Measurements from ENCODE around the gene SFXN2.
"Not testable (repeated sequence)": the region's sequence is repeated elsewhere in the genome, so short reads cannot be mapped to it uniquely, and the experiment has no call there.

The SFXN2 gene

GRCh38 chr10:102758240-102758932 lies 44.0 kb downstream of the SFXN2 start:
- DNase-seq = no peak

- not testable (repeated sequence) for DNase-seq
These were observed 44.5 kb downstream of the SFXN2 start for GRCh38 chr10:102758933-102759262.

- DNase-seq = no peak
These were observed 45.2 kb downstream of the SFXN2 start for GRCh38 chr10:102759497-102760210.

GRCh38 chr10:102761981-102762380 lies 47.5 kb downstream of the SFXN2 start:
- DNase-seq = no peak

GRCh38 chr10:102762401-102763015 lies 48.1 kb downstream of the SFXN2 start:
- DNase-seq = no peak

GRCh38 chr10:102763037-102763607 lies 48.7 kb downstream of the SFXN2 start:
- DNase-seq = no peak

GRCh38 chr10:102764470-102765161 lies 50.2 kb downstream of the SFXN2 start:
- no peak for DNase-seq

- no peak for DNase-seq
These were observed 50.9 kb downstream of the SFXN2 start for GRCh38 chr10:102765336-102765735.

GRCh38 chr10:102767428-102768160 lies 53.2 kb downstream of the SFXN2 start:
- DNase-seq = no peak

GRCh38 chr10:102769375-102770107 lies 55.1 kb downstream of the SFXN2 start:
- DNase-seq = no peak

- DNase-seq = no peak
These were observed 55.7 kb downstream of the SFXN2 start for GRCh38 chr10:102770108-102770482.

- no peak for DNase-seq
These were observed 56.4 kb downstream of the SFXN2 start for GRCh38 chr10:102770792-102771191.

GRCh38 chr10:102773320-102773719 lies 58.9 kb downstream of the SFXN2 start:
- DNase-seq = no peak

- no peak for DNase-seq
These were observed 59.5 kb downstream of the SFXN2 start for GRCh38 chr10:102773986-102774385.

GRCh38 chr10:102775201-102775934 lies 60.9 kb downstream of the SFXN2 start:
- no peak for DNase-seq

- no peak for DNase-seq
These were observed 61.7 kb downstream of the SFXN2 start for GRCh38 chr10:102775935-102776669.

GRCh38 chr10:102776779-102777456 lies 62.5 kb downstream of the SFXN2 start:
- no peak for DNase-seq

- no peak for DNase-seq
These were observed 63.4 kb downstream of the SFXN2 start for GRCh38 chr10:102777711-102778453.

- DNase-seq = no peak
These were observed 64.3 kb downstream of the SFXN2 start for GRCh38 chr10:102778781-102779180.
